DOHH2 (cell line): ENCODE results near the gene PTPRN2.

Experiments used
- H3F3A ChIP-seq: fragments of 200-600 bp; sonication (generic), shearing (Covaris generic); 2 replicates; pipeline ENCODE4 v1.6.0; 2016; ENCODE audit warnings: antibody characterized with exemption, mild to moderate bottlenecking; ENCODE audit not compliant: control insufficient read depth, insufficient read depth
- H3K27ac ChIP-seq: fragments of 200-600 bp; sonication (generic); 2 replicates; pipeline ENCODE4 v1.5.1; 2014; ENCODE audit warnings: low read depth, mild to moderate bottlenecking, low read length, moderate library complexity
- H3K27me3 ChIP-seq: fragments of 200-600 bp; sonication (generic); 2 replicates; pipeline ENCODE4 v1.6.1; 2014; ENCODE audit warnings: mild to moderate bottlenecking, low read length, mixed read lengths; ENCODE audit not compliant: control insufficient read depth
- H3K36me3 ChIP-seq: fragments of 200-600 bp; sonication (generic); 2 replicates; pipeline ENCODE4 v1.6.1; 2014; ENCODE audit warnings: mild to moderate bottlenecking, low read length, moderate library complexity, mixed read lengths; ENCODE audit not compliant: control insufficient read depth
- H3K4me1 ChIP-seq: fragments of 200-600 bp; sonication (generic); 2 replicates; pipeline ENCODE4 v1.6.1; 2014; ENCODE audit warnings: mild to moderate bottlenecking, low read length, mixed read lengths; ENCODE audit not compliant: control insufficient read depth
- H3K4me2 ChIP-seq: fragments of 200-600 bp; sonication (generic); 2 replicates; pipeline ENCODE4 v1.6.0; 2014; ENCODE audit warnings: mild to moderate bottlenecking, low read length, moderate library complexity
- H3K4me3 ChIP-seq: fragments of 200-600 bp; sonication (generic); 2 replicates; pipeline ENCODE4 v1.5.1; 2014; ENCODE audit warnings: mild to moderate bottlenecking, low read length, mixed read lengths
- H3K79me2 ChIP-seq: fragments of 200-600 bp; sonication (generic); 2 replicates; pipeline ENCODE4 v1.6.1; 2014; ENCODE audit warnings: mild to moderate bottlenecking, low read length, mixed read lengths; ENCODE audit not compliant: control insufficient read depth
- H3K9me2 ChIP-seq: fragments of 200-600 bp; sonication (generic); replicated peaks from 2 replicates; pipeline ENCODE4 v1.6.1; 2014; ENCODE audit warnings: mild to moderate bottlenecking, low read length, mixed read lengths; ENCODE audit not compliant: control insufficient read depth
- H3K9me3 ChIP-seq: fragments of 200-600 bp; sonication (generic); 2 replicates; pipeline ENCODE4 v1.6.1; 2014; ENCODE audit warnings: antibody characterized with exemption, low read length, mixed read lengths; ENCODE audit not compliant: control insufficient read depth, insufficient read depth
- H4K20me1 ChIP-seq: fragments of 200-600 bp; sonication (generic); 2 replicates; pipeline ENCODE4 v1.6.0; 2014; ENCODE audit warnings: low read depth, mild to moderate bottlenecking, antibody characterized with exemption, low read length, moderate library complexity; ENCODE audit not compliant: control insufficient read depth, insufficient read depth
- EZH2phosphoT487 ChIP-seq: fragments of 200-600 bp; sonication (generic); IDR thresholded peaks from 2 replicates; pipeline ENCODE4 v1.6.1; 2017; ENCODE audit warnings: borderline replicate concordance, mild to moderate bottlenecking, antibody characterized with exemption, low read length, moderate library complexity, mixed read lengths
- TF ChIP-seq, protein P1 (sequence below): fragments of 200-600 bp; sonication (generic); IDR thresholded peaks from one replicate; pipeline ENCODE4 v1.5.1; 2014; ENCODE audit warnings: antibody characterized with exemption, mild to moderate bottlenecking, low read depth, low read length; ENCODE audit not compliant: poor library complexity, severe bottlenecking

PTPRN2 gene

DNA sequence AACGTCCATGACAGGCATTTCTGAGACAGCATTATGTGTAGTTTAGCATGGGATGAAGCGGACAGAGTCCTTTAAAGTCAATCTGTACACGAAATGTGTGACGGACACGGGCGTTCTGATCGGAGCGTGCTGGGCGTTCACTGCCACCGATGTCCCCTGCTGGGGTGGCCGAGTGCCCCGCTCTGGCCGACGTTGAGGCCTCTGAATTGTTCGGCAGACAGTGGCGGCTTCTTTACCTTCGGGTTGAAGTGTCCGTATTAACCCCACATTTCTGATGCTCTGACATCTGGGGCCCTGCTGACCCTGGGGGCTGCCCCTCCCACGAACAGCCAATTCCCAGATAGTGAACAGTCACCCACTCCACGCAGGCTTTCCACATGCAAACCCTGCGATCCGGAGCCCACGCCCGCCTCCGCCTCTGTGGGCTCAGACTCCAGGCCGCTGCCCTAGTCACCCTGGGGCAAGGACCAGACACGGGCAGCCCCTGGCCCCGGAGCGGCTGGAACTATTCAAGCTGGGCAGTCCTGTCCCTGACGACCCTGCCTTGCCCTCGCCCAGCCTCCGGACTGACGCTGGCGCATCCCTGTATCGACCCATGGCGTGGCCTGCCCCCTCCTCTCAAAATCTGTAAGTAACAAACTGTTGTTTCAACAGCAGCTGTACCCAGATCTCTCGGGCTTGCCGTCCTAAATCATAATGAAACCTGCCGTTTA is 445.7 kb downstream of the PTPRN2 start:
- Histone ChIP-seq H3K36me3 (no peaks in the 10 kb centered on the region), H3K27me3 (no peaks in the 10 kb centered on the region)

DNA sequence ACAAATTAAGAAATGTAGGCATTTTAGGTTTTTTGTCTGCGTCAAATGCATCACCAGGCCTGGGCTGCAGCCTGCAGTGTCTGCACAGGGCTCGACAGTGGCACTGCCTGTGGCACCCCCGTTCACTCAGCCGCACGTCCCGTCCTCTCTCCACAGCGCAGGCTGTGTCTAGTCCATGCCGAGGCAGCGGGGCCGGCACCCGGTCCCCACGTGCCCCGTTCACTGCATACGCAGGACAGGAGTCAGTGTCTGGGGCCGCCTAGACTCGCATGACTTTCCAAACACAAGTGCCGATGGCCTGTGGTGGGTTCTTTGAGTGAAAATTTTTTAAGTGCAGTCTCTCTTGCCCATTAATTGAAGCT is 446.4 kb downstream of the PTPRN2 start:
- H3K27ac ChIP-seq, result no peak overlapping the region
- H3F3A ChIP-seq, result no peaks in the 10 kb centered on the region
- H3K4me3 ChIP-seq, result no peak overlapping the region
- H3K9me3 ChIP-seq, result peaks cover 87% of the 10 kb centered on the region
- H3K4me2 ChIP-seq, result no peak overlapping the region
- H4K20me1 ChIP-seq, result no peaks in the 10 kb centered on the region
- H3K9me2 ChIP-seq, result no peaks in the 10 kb centered on the region
- H3K79me2 ChIP-seq, result no peaks in the 10 kb centered on the region
- no peaks in the 10 kb centered on the region for H3K27me3 ChIP-seq
- H3K36me3 ChIP-seq, result no peaks in the 10 kb centered on the region
- no peaks in the 10 kb centered on the region for H3K4me1 ChIP-seq
- TF ChIP-seq EZH2phosphoT487, result no peak
- TF ChIP-seq, protein P1, sequence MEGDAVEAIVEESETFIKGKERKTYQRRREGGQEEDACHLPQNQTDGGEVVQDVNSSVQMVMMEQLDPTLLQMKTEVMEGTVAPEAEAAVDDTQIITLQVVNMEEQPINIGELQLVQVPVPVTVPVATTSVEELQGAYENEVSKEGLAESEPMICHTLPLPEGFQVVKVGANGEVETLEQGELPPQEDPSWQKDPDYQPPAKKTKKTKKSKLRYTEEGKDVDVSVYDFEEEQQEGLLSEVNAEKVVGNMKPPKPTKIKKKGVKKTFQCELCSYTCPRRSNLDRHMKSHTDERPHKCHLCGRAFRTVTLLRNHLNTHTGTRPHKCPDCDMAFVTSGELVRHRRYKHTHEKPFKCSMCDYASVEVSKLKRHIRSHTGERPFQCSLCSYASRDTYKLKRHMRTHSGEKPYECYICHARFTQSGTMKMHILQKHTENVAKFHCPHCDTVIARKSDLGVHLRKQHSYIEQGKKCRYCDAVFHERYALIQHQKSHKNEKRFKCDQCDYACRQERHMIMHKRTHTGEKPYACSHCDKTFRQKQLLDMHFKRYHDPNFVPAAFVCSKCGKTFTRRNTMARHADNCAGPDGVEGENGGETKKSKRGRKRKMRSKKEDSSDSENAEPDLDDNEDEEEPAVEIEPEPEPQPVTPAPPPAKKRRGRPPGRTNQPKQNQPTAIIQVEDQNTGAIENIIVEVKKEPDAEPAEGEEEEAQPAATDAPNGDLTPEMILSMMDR, result no peak

More for the DNA sequence above, 445.7 kb downstream of the PTPRN2 start:
- Histone ChIP-seq H3K9me3 (peaks cover 80% of the 10 kb centered on the region), H3K9me2 (no peaks in the 10 kb centered on the region), H4K20me1 (no peaks in the 10 kb centered on the region), H3K4me2 (no peak overlapping the region), H3K27ac (no peak overlapping the region), H3F3A (peaks cover 2% of the 10 kb centered on the region), H3K4me1 (no peaks in the 10 kb centered on the region), H3K4me3 (no peak overlapping the region), H3K79me2 (no peaks in the 10 kb centered on the region)
- TF ChIP-seq, protein P1, result no peak
- no peak for TF ChIP-seq EZH2phosphoT487

DNA sequence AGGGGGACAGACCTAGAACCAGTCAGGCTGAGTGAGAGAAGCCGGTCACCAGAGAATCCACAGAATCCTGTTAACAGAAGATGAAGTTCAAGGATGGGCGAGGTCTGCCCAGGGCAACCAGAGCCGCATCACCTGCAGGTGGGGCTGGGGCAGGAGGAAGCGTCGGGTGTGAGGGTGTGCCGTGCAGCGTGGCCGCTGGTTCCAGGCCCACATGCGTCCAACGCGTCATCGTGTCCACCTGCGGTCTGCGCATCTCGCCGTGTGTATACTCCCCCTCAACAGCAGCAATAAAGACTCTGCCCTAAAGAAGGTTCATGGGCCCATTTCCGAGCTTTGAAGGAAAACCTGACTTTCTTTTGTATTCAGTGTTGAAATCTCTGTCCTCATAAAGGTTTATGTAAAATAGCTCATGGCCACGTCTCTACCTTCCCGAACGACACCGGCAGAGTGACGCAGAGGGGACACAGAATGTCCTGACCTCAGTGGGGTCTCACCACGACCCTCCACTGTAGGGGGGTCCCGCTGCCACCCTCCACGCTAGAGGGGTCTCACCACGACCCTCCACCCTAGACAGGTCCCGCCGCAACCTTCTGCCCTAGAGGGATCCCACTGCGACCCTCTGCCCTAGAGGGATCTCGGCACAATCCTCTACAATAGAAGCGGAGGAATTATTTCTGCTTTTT is 446.9 kb downstream of the PTPRN2 start:
- H3K9me3 ChIP-seq, result peaks cover 83% of the 10 kb centered on the region

More for the DNA sequence above, 446.9 kb downstream of the PTPRN2 start:
- no peaks in the 10 kb centered on the region for H4K20me1 ChIP-seq
- no peak overlapping the region for H3K4me2 ChIP-seq
- no peaks in the 10 kb centered on the region for H3K9me2 ChIP-seq
- no peak overlapping the region for H3K4me3 ChIP-seq
- no peaks in the 10 kb centered on the region for H3K79me2 ChIP-seq
- no peaks in the 10 kb centered on the region for H3K27me3 ChIP-seq
- no peaks in the 10 kb centered on the region for H3K36me3 ChIP-seq
- TF ChIP-seq, protein P1, result no peak
- no peak for TF ChIP-seq EZH2phosphoT487
- no peaks in the 10 kb centered on the region for H3K4me1 ChIP-seq
- H3F3A ChIP-seq, result no peaks in the 10 kb centered on the region
- no peak overlapping the region for H3K27ac ChIP-seq
